Measurements from ENCODE around the gene PCGF1. TPM values are rescaled to one million over a fixed set of nuclear protein-coding genes. Genes with fewer than 3 reads are reported as not detected.

Gene PCGF1
- total RNA-seq, 1 experiment from 2014 or later: 33.0 TPM

DNA sequence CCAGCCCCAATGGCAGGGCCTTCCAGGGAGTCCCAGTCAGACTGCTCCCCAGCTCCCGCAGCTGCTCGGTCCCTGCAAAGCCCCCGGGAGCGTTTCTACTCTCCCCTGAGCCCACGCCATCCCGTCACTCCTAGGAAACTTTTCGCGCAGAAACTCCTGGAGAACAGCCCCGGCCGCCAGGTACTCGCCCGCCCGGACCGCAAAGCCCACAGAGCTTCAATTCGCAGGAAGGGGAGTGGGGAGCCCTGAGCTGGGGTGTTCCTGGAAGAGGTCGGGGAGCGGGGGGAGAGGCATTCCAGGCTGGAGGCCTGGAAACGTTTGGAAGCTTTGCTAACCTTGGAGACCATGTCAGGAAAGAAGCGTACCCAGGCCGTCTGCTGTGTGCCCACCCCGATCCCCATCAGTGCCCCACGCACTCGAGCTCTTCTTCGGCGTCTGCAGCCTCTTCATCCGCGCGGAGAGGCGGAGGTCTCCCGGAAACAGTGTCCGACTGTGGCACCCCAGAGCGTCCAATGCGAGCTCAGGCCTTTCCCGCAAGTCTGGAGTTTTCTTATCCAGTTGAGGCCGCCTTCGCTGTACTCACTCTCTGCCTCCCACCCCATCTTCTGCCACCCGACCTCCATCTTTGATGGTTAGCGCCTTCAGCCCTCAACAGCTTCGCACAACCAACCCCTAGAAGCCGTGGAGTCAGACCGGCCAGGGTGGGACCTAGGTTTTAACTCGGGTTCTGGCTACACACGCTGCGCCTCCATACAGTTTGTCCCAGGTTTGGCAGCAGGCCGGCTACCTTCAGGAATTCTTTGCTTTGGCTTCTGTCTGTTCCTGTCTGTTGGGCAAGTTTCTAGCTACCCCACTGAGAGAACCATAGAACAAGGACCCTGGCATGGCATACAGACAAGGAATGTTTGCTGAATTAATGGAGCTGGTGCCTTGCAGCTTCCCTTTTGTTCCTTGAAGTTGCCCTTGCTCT is 3.7 kb downstream of the PCGF1 start:
- H3K27ac ChIP-seq (ENCODE audit: low read depth, low read length, poor library complexity, severe bottlenecking): no peak overlapping the region
- intact Hi-C loops (cut with micrococcal nuclease; ENCODE audit: unreplicated experiment): no loop called here
- ChIA-PET CTCF (no interaction called here), POLR2A (ENCODE audit: low non-redundant PET) (no interaction called here)
- no TSS peak for BruUV-seq (replicated peaks)
- peaks cover 17% of the 10 kb centered on the region for H3K27me3 ChIP-seq (replicated peaks; ENCODE audit: insufficient read depth, low read depth, low read length, poor library complexity)
- H3K4me1 ChIP-seq (ENCODE audit: insufficient read depth, low read length, poor library complexity, severe bottlenecking): peaks cover 13% of the 10 kb centered on the region
- TF ChIP-seq EZH2 (IDR thresholded peaks at IDR 0.05; ENCODE audit: borderline replicate concordance, low read depth, low read length, poor library complexity, severe bottlenecking): no peak
- TF ChIP-seq, protein P1, sequence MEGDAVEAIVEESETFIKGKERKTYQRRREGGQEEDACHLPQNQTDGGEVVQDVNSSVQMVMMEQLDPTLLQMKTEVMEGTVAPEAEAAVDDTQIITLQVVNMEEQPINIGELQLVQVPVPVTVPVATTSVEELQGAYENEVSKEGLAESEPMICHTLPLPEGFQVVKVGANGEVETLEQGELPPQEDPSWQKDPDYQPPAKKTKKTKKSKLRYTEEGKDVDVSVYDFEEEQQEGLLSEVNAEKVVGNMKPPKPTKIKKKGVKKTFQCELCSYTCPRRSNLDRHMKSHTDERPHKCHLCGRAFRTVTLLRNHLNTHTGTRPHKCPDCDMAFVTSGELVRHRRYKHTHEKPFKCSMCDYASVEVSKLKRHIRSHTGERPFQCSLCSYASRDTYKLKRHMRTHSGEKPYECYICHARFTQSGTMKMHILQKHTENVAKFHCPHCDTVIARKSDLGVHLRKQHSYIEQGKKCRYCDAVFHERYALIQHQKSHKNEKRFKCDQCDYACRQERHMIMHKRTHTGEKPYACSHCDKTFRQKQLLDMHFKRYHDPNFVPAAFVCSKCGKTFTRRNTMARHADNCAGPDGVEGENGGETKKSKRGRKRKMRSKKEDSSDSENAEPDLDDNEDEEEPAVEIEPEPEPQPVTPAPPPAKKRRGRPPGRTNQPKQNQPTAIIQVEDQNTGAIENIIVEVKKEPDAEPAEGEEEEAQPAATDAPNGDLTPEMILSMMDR (conservative IDR thresholded peaks at IDR 0.05; ENCODE audit: low read depth, low read length): no peak
- H3K4me3 ChIP-seq (ENCODE audit: low read depth, low read length, poor library complexity, severe bottlenecking): no peak overlapping the region
- no peaks in the 10 kb centered on the region for H3K9me3 ChIP-seq (ENCODE audit: low read depth, low read length, poor library complexity, severe bottlenecking)
- DNase-seq (ENCODE audit: low spot score): no peak
- H3K36me3 ChIP-seq (ENCODE audit: insufficient read depth, low read length, poor library complexity, severe bottlenecking): peaks cover 14% of the 10 kb centered on the region

DNA sequence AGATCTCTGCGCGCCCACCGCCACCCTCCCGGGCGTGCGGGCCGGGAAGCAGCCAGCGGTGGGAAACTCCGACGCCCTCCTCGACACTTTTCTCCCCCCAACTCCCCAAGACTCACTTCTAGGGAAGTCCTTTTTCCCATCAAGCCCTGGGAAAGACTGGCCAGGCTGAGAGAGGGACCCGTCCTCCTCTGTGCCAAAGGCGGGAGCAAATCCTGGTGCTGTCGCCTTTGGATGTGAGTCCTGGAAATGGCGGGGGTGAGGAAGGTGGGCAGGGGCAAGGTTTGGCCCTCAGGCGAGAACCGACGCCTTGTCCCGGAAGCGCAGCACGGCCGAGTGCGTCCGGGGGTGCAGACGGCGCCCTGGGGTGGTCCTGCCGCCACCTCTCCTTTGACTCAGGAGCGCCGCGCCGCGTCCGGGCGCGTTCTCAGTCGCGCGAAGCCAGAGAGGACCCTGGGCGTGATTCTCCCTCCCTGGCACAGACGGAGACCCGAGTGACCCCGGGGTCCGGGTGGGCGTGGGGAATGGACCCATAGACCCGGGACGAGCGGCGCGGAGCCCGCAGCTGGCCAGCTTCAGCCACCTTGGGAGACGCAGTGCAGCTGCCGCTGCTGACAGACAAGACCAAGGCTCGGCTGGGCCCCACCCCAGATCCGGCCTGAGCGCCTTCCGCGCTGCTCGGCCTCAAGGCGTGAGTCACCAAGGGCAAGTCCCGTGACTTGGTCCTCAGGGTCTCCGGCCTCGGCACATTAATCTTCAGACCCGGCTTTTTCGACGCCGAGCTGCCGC is 4.6 kb downstream of the PCGF1 start:
- DNase-seq (ENCODE audit: low spot score): no peak
- no peak for TF ChIP-seq EZH2 (IDR thresholded peaks at IDR 0.05; ENCODE audit: borderline replicate concordance, low read depth, low read length, poor library complexity, severe bottlenecking)
- TF ChIP-seq, protein P1 (conservative IDR thresholded peaks at IDR 0.05; ENCODE audit: low read depth, low read length): no peak
- intact Hi-C loops (cut with micrococcal nuclease; ENCODE audit: unreplicated experiment): no loop called here
- Histone ChIP-seq H3K4me1 (ENCODE audit: insufficient read depth, low read length, poor library complexity, severe bottlenecking) (peaks cover 10% of the 10 kb centered on the region), H3K27me3 (replicated peaks; ENCODE audit: insufficient read depth, low read depth, low read length, poor library complexity) (peaks cover 26% of the 10 kb centered on the region), H3K9me3 (ENCODE audit: low read depth, low read length, poor library complexity, severe bottlenecking) (no peaks in the 10 kb centered on the region), H3K27ac (ENCODE audit: low read depth, low read length, poor library complexity, severe bottlenecking) (no peak overlapping the region), H3K4me3 (ENCODE audit: low read depth, low read length, poor library complexity, severe bottlenecking) (no peak overlapping the region), H3K36me3 (ENCODE audit: insufficient read depth, low read length, poor library complexity, severe bottlenecking) (peaks cover 14% of the 10 kb centered on the region)
- BruUV-seq (replicated peaks): no TSS peak
- POLR2A ChIA-PET (ENCODE audit: low non-redundant PET): no interaction called here
- CTCF ChIA-PET: no interaction called here

DNA sequence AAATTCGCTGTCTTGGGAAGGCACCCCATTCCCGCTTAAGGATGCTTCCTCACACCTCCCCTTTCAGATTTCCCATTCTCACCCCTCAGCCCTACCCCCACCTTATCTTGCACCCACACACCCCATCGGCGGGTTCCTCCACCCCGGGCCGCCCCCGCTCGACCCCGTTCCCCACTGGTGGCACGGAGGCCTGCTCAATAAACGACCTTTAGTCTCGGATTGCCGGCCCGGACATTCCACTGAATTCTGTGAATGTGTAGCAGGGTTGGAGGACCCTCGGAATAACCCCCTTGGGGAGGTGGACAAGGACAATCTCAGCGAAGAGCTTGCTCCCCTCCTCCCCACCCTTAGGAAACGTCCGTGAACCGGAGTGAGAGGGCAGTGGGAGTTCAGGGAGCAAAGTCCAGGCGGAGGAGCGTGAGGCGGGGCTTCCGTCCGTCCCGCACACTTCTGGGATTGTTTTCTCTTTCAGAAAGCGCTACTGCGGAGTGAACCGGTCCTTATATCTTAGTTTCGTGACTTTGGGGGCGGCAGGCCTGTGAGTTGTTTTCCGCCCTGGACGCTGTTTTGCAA is 5.3 kb downstream of the PCGF1 start:
- H3K36me3 ChIP-seq (ENCODE audit: insufficient read depth, low read length, poor library complexity, severe bottlenecking): peaks cover 14% of the 10 kb centered on the region
- H3K4me1 ChIP-seq (ENCODE audit: insufficient read depth, low read length, poor library complexity, severe bottlenecking): peaks cover 12% of the 10 kb centered on the region
- POLR2A ChIA-PET (ENCODE audit: low non-redundant PET): no interaction called here
- H3K9me3 ChIP-seq (ENCODE audit: low read depth, low read length, poor library complexity, severe bottlenecking): no peaks in the 10 kb centered on the region
- H3K4me3 ChIP-seq (ENCODE audit: low read depth, low read length, poor library complexity, severe bottlenecking): no peak overlapping the region
- CTCF ChIA-PET: no interaction called here
- no TSS peak for BruUV-seq (replicated peaks)
- H3K27ac ChIP-seq (ENCODE audit: low read depth, low read length, poor library complexity, severe bottlenecking): no peak overlapping the region
- TF ChIP-seq EZH2 (IDR thresholded peaks at IDR 0.05; ENCODE audit: borderline replicate concordance, low read depth, low read length, poor library complexity, severe bottlenecking): no peak
- TF ChIP-seq, protein P1 (conservative IDR thresholded peaks at IDR 0.05; ENCODE audit: low read depth, low read length): no peak
- intact Hi-C loops (cut with micrococcal nuclease; ENCODE audit: unreplicated experiment): no loop called here
- H3K27me3 ChIP-seq (replicated peaks; ENCODE audit: insufficient read depth, low read depth, low read length, poor library complexity): peaks cover 31% of the 10 kb centered on the region
- DNase-seq (ENCODE audit: low spot score): no peak
